ENCODE results near the gene EPHB2.

The EPHB2 gene

GRCh38 chr1:22722901-22723550 is 12.4 kb downstream of the EPHB2 start:
- no peak for DNase-seq

- no peak for DNase-seq
Observed at GRCh38 chr1:22727873-22728272, 17.2 kb downstream of the EPHB2 start.

- no peak for DNase-seq
Observed at GRCh38 chr1:22728751-22729399, 18.2 kb downstream of the EPHB2 start.

GRCh38 chr1:22729400-22729773 is 18.7 kb downstream of the EPHB2 start:
- DNase-seq: no peak

- DNase-seq: no peak
Observed at GRCh38 chr1:22729912-22730311, 19.3 kb downstream of the EPHB2 start.

- no peak for DNase-seq
Observed at GRCh38 chr1:22731924-22732720, 21.5 kb downstream of the EPHB2 start.

GRCh38 chr1:22733643-22734042 is 23.0 kb downstream of the EPHB2 start:
- no peak for DNase-seq

- no peak for DNase-seq
Observed at GRCh38 chr1:22736501-22737080, 26.0 kb downstream of the EPHB2 start.

GRCh38 chr1:22737374-22738068 is 26.9 kb downstream of the EPHB2 start:
- DNase-seq: no peak

- DNase-seq: no peak
Observed at GRCh38 chr1:22738069-22738435, 27.4 kb downstream of the EPHB2 start.

- DNase-seq: no peak
Observed at GRCh38 chr1:22738522-22738921, 27.9 kb downstream of the EPHB2 start.

- DNase-seq: no peak
Observed at GRCh38 chr1:22739648-22740385, 29.2 kb downstream of the EPHB2 start.

- no peak for DNase-seq
Observed at GRCh38 chr1:22741118-22741517, 30.5 kb downstream of the EPHB2 start.

GRCh38 chr1:22745669-22746585 is 35.3 kb downstream of the EPHB2 start:
- DNase-seq: no peak

GRCh38 chr1:22747021-22747734 is 36.5 kb downstream of the EPHB2 start:
- no peak for DNase-seq

GRCh38 chr1:22747735-22748073 is 37.1 kb downstream of the EPHB2 start:
- DNase-seq: no peak

- no peak for DNase-seq
Observed at GRCh38 chr1:22749503-22749902, 38.9 kb downstream of the EPHB2 start.

GRCh38 chr1:22749919-22750684 is 39.5 kb downstream of the EPHB2 start:
- DNase-seq: no peak

- no peak for DNase-seq
Observed at GRCh38 chr1:22750685-22751051, 40.0 kb downstream of the EPHB2 start.

- DNase-seq: no peak
Observed at GRCh38 chr1:22751124-22751531, 40.5 kb downstream of the EPHB2 start.
